Thyroid gland (tissue), 4 donors: ENCODE measurements around the gene EGF. TPM values are rescaled to one million over a fixed set of nuclear protein-coding genes. Genes with fewer than 3 reads are reported as not detected.

Experiments used
- DNase-seq, 2 donors: peaks; one replicate each; pipeline ENCODE4 v3.0.0-alpha.2; 2019
- H3K27ac ChIP-seq, 3 donors: fragments of 200-600 bp; sonication (generic); 1 replicate in 2 of 3; 2 replicates in 1 of 3; pipeline ENCODE4 v1.5.1; 2016 to 2019; ENCODE audit warnings: mild to moderate bottlenecking in 1 of 3, moderate library complexity in 1 of 3
- H3K27me3 ChIP-seq: fragments of 200-600 bp; sonication (generic); one replicate; pipeline ENCODE4 v1.5.1; 2019
- H3K36me3 ChIP-seq, 2 donors: fragments of 200-600 bp; sonication (generic); one replicate each; pipeline ENCODE4 v1.5.1; 2016 to 2019
- H3K4me1 ChIP-seq, 2 donors: fragments of 200-600 bp; sonication (generic); one replicate each; pipeline ENCODE4 v1.5.1; 2017 to 2019
- H3K4me3 ChIP-seq, 3 donors: fragments of 200-600 bp; sonication (generic); replicated peaks in 1 of 3; 1 replicate in 2 of 3; 2 replicates in 1 of 3; pipeline ENCODE4 v1.5.1; 2016; ENCODE audit warnings: mild to moderate bottlenecking in 1 of 3
- H3K9me3 ChIP-seq: fragments of 200-600 bp; sonication (generic); one replicate; pipeline ENCODE4 v1.5.1; 2017
- CTCF ChIP-seq, 6 experiments: fragments of 200-600 bp in 3 of 6; fragments of 450-650 bp in 3 of 6; sonication (generic) in 3 of 6; IDR thresholded peaks; one replicate each; pipeline ENCODE4 v1.5.1; 2016 to 2019; ENCODE audit warnings: antibody characterized with exemption in 6 of 6, mild to moderate bottlenecking in 2 of 6, inconsistent platforms in 1 of 6, moderate library complexity in 1 of 6
- POLR2A ChIP-seq, 2 donors: fragments of 450-650 bp; IDR thresholded peaks; one replicate each; pipeline ENCODE4 v1.6.1; 2017; ENCODE audit warnings: antibody characterized with exemption in 2 of 2, mild to moderate bottlenecking in 2 of 2, moderate library complexity in 1 of 2
- WGBS, 2 donors: methylation state at CpG; one replicate each; pipeline ENCODE4 v1.1.5; 2017; 5-methylcytosine and 5-hydroxymethylcytosine counted together
- intact Hi-C: fragments of 100-400 bp; cut with DNase I; formaldehyde crosslinking; loops from one replicate; pipeline ENCODE4 v1.15.1; 2023
- total RNA-seq, 4 donors: library from RNA; depleted of rRNA; stranded (reverse); fragments of >200 nt; gene quantifications; one replicate each; pipeline ENCODE4 v1.2.3, GENCODE V29; 2016

The EGF gene
- total RNA-seq, 4 donors from 2014 or later = 3.1 to 9.4 (median 7.9) TPM

DNA sequence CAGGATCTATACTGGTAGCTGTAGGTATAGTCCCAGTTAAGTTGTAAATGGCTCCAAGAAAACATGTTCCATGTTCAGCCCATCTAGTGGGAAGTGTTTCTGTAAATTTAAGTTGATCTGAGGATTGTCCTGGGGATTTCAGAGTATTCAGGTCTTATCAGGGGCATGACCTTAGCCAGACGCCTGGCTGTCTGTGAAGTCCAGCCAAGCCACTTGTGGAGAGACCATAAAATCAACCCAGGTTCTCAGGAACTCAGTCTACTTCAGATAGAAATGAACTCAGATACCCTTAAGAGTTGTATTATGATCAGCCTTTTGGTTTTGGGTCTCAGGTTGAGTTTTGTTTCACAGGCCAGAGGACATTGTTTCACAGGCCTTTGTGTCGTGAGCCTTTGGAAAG lies 95.9 kb downstream of the EGF start:
- TF ChIP-seq CTCF (IDR thresholded peaks at IDR 0.05) (no peak), POLR2A (IDR thresholded peaks at IDR 0.05) (no peak)
- no peaks in the 10 kb centered on the region for H3K9me3 ChIP-seq
- no peak overlapping the region for H3K4me3 ChIP-seq
- H3K27ac ChIP-seq = no peak overlapping the region
- intact Hi-C loops = no loop called here
- H3K4me1 ChIP-seq = peaks cover 0 to 8% of the 10 kb centered on the region in 2 donors
- peak in 1 of 2 donors; percentile 10 for DNase-seq
- WGBS, 2 donors = 58 to 67% methylated on average over 2 of the region's 2 CpGs
- H3K27me3 ChIP-seq = no peaks in the 10 kb centered on the region
- H3K36me3 ChIP-seq = no peaks in the 10 kb centered on the region

GRCh38 chr4:110009550-110009949 lies 96.9 kb downstream of the EGF start:
- Histone ChIP-seq H3K4me1 (peaks cover 0 to 8% of the 10 kb centered on the region in 2 donors), H3K4me3 (no peak overlapping the region), H3K9me3 (no peaks in the 10 kb centered on the region), H3K27me3 (no peaks in the 10 kb centered on the region), H3K36me3 (no peaks in the 10 kb centered on the region), H3K27ac (no peak overlapping the region)
- intact Hi-C loops = no loop called here
- 78 to 99% methylated on average over 2 of the region's 2 CpGs for WGBS, 2 donors
- DNase-seq = no peak
- TF ChIP-seq POLR2A (IDR thresholded peaks at IDR 0.05) = no peak
- TF ChIP-seq CTCF (IDR thresholded peaks at IDR 0.05) = no peak

GRCh38 chr4:110010797-110011196 lies 98.1 kb downstream of the EGF start:
- no peak for DNase-seq
- Histone ChIP-seq H3K27me3 (no peaks in the 10 kb centered on the region), H3K4me3 (no peak overlapping the region), H3K36me3 (no peaks in the 10 kb centered on the region), H3K4me1 (peaks cover 0 to 8% of the 10 kb centered on the region in 2 donors), H3K27ac (no peak overlapping the region), H3K9me3 (no peaks in the 10 kb centered on the region)
- intact Hi-C loops = no loop called here
- TF ChIP-seq CTCF (IDR thresholded peaks at IDR 0.05) (no peak), POLR2A (IDR thresholded peaks at IDR 0.05) (no peak)
- 92 to 94% methylated on average over 4 of the region's 4 CpGs for WGBS, 2 donors

- H3K4me3 ChIP-seq = no peak overlapping the region
Measured at GRCh38 chr4:110012917-110013316, 100.2 kb downstream of the EGF start.

GRCh38 chr4:110014233-110014632 lies 101.5 kb downstream of the EGF start:
- TF ChIP-seq POLR2A (IDR thresholded peaks at IDR 0.05) = no peak
- TF ChIP-seq CTCF (IDR thresholded peaks at IDR 0.05) = no peak
- DNase-seq = no peak
- intact Hi-C loops = no loop called here
- Histone ChIP-seq H3K27me3 (no peaks in the 10 kb centered on the region), H3K27ac (no peak overlapping the region), H3K36me3 (no peaks in the 10 kb centered on the region), H3K9me3 (no peaks in the 10 kb centered on the region), H3K4me3 (no peak overlapping the region), H3K4me1 (no peaks in the 10 kb centered on the region)
- WGBS, 2 donors = 96% methylated on average over 6 of the region's 6 CpGs

More at GRCh38 chr4:110012917-110013316, 100.2 kb downstream of the EGF start:
- no peak for DNase-seq
- H3K27ac ChIP-seq = no peak overlapping the region
- peaks cover 0 to 8% of the 10 kb centered on the region in 2 donors for H3K4me1 ChIP-seq
- H3K36me3 ChIP-seq = no peaks in the 10 kb centered on the region
- H3K27me3 ChIP-seq = no peaks in the 10 kb centered on the region
- intact Hi-C loops = no loop called here
- no peaks in the 10 kb centered on the region for H3K9me3 ChIP-seq
- TF ChIP-seq CTCF (IDR thresholded peaks at IDR 0.05) (no peak), POLR2A (IDR thresholded peaks at IDR 0.05) (no peak)
- WGBS, 2 donors = 82 to 88% methylated on average over 1 of the region's 1 CpG
